CD4-positive, alpha-beta T cell treated with Interleukin-2 at 100 ng/mL for 4 hours (primary cell): ENCODE measurements around the gene PDPK1.
A peak's percentile ranks its signal among the peaks of the same experiment; 100 is the strongest.
"Not testable (repeated sequence)": the region's sequence is repeated elsewhere in the genome, so short reads cannot be mapped to it uniquely, and the experiment has no call there.

Experiments
- DNase-seq: peaks from one replicate; pipeline ENCODE4 v3.0.0-alpha.2; 2020; ENCODE audit warnings: low spot score

The PDPK1 gene

DNA sequence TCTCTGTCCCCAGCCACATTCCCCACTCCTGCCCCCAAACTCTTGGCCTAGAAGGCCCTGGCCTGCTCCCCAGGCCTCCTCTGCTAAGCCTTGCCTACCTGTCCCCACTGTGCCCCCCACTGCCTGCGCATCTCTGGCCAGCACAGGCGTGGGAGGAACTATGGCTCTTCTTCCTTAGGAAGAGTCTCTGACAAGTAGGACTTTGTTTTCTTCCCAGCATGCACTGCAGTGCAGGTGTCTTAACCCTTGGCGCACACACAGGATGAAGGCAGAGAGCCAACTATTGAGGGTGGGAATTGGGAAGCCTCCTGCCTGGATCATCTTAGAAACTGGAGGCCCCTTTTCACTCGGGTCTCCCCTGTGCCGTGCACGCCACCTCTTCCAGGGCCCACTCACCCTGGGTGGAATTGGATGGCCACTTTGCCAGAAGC, 14.0 kb upstream of the PDPK1 start:
- DNase-seq, result no peak

DNA sequence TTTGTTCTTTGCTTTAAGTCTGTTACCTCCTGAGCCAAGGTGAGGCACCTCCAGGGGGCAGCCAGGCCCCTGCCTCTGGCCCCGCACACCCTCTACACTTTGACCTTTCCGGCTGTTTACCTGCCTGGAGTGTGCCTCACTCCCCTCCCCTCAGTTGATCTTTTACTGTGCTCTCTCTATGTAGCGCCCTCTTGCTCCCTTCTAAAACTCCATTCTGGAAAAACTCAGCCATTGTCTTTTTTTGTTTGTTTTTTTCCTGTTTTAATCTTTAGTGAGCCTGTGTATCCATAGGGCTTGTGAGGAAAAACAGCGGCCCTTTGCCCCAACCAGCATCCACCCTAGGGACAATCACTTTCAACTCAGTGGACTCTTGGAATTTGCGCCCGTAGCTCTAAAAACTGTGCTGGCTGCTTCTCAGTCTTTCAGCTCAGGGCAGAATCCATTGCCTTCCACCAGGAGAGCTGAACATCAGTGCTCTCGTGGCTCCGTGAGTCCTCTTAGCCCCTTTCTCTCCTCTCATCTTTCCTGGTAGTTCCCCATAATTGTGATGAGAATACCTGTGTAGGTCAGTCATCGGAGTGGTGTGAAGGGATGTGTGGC, 13.4 kb upstream of the PDPK1 start:
- DNase-seq, result no peak

DNA sequence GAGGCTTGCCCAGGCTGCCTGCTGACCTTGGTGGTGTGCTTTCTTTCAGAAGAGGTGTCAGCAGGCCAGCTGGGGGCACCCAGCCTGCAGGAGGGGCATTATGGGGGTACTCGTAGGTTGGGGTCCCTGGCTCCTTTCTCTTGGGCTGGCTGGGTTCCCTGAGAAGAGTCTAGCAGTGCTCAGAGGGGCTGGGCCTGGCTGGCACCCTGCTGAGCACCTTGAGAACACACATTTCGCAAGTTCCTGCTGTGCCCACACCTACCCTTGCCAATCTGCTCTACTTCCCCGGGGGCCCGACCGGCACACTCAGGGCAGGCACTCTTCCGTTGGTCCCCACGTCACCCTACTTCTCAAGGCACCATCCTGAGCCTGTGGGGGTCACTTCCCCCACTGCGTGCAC, 11.7 kb upstream of the PDPK1 start:
- no peak for DNase-seq

DNA sequence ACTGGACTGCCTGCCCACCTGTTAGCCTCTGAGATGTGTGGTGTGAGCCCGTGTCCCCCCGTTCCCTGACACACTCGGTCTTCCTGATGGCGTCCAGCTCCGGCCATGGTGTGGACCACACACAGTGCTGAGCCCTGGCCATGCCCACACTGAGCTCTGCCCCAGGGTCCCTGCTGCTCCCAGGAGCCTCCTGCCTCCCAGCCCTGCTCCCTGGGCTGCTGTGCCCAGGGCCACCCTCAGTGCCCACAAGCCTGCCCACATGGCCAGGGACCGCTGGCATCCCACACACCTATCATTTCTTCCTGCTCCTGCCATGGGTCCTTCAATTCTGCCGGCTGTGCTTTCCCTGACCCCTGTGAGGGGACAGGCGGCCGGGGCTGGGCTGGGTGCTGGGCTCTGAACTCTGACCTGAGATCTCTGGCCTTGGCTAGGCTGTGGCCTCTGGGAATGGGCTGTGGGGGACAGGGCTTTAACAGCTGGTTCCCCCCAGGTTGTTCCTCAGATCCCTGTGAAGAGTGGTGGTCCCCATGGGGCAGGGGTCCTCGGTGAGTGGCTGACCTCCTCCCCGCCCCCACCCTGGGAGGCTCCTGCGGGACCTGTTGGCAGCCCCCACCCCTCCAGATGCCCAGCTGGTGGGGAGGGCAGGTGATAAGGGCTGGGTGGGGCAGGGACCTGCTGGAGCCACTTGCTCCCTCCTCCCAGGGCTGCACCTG, 10.6 kb upstream of the PDPK1 start:
- no peak for DNase-seq

DNA sequence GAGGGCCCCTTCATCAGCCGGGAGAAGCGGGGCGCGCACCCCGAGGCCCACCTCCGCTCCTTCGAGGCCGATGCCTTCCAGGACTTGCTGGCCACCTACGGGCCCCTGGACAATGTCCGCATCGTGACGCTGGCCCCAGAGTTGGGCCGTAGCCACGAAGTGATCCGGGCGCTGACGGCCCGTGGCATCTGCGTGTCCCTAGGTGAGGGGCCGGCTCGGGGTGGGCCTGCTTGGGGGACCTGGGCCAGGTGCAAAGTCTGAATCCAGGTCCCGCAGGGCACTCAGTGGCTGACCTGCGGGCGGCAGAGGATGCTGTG, 10.1 kb upstream of the PDPK1 start:
- DNase-seq, result no peak

DNA sequence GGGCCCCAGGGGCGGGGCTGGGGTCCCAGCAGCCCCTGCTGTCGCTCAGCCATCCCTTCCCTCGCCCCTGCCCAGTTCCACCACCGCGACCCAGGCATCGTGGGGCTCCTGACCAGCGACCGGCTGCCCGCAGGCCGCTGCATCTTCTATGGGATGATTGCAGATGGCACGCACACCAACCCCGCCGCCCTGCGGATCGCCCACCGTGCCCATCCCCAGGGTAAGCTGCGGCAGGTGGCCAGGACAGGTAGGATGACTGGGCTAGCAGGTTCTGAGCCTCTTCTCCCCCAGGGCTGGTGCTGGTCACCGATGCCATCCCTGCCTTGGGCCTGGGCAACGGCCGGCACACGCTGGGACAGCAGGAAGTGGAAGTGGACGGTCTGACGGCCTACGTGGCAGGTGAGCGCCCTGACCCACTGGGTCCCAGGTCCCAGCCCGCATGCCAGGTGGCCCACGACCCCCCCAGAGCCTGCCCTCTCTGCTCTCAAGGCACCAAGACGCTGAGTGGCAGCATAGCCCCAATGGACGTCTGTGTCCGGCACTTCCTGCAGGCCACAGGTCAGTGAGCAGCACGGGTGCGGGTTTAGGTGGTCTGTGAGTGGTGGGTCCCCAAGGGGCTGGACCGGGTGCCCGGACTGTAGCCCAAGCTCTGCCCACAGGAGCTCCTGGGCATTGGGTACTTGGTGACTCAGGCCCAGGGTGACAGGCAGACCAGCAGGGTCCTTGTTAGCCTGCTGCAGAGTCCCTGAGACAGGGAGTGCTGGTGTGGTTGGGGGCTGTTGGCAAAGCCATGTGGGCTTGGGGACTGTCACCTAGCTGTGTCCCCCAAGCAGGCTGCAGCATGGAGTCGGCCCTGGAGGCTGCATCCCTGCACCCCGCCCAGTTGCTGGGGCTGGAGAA, 9.4 kb upstream of the PDPK1 start:
- DNase-seq, result no peak

DNA sequence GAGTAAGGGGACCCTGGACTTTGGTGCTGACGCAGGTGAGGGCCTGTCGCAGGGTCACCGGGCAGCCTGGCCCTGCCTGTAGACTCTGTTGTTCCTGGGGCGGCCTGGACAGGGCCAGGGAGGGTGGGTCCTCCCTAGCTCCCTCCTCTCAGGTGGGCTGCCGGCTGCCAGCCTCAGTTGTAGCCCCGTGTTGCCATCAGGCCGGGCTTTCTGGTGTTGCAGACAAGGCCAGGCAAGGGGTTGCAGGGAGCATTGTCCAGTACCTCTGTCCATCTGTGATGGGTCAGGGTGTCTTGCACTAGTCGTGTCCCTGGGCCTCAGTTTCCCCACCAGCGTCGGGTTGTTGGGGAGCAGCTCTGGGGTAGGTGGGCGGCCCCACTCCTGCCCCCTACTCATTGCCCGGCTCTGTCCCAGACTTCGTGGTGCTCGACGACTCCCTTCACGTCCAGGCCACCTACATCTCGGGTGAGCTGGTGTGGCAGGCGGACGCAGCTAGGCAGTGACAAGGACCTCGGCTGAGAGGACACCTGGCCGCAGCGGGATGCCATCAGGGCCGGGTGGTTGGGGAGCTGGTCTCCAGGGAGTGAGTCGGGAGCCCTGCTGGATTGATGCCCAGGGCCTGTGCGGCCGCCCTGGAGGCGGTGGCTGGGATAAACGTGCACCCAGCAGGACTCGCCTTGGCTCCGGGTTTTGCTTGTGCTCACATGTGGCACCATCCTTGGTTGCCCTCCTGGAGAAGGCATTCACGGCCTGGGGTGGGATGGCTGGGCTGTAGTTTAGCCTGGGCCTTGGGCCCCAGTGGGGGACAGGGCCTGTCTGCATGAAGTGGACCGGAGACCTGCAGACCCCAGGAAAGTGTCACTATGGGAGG, 8.5 kb upstream of the PDPK1 start:
- DNase-seq, result no peak

DNA sequence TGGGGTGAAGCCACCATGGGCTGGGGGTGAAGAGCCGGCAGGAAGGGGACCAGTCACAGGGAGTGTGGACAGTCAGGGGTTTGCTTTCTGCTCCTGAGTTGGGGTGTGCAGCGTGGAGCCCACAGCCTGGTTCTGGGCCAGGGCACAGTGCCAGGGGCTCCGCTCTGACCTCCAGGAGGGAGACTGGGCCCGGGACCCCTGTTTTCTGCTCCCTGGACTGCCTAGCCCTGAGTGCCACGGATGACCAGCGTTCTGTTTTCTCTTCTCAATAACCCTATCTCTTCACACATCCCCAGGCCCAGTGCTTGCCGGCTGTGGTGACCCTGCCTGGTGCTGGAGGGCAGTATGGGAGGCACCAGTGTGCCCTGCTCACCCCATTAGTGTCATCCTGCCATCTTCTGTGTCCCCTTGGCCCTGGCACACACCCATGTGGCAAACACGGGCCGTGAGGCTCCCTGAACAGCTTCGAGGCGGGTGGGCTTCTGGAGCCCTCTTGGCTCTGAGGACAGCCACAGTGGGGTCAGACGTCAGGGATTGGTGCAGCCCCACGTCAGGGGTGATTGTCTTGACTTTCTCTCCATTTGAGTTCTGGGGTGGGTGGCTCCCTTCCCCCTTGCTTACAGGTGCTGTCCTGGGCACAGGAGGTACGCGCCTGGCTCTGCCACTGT, 7.7 kb upstream of the PDPK1 start:
- DNase-seq, result no peak

DNA sequence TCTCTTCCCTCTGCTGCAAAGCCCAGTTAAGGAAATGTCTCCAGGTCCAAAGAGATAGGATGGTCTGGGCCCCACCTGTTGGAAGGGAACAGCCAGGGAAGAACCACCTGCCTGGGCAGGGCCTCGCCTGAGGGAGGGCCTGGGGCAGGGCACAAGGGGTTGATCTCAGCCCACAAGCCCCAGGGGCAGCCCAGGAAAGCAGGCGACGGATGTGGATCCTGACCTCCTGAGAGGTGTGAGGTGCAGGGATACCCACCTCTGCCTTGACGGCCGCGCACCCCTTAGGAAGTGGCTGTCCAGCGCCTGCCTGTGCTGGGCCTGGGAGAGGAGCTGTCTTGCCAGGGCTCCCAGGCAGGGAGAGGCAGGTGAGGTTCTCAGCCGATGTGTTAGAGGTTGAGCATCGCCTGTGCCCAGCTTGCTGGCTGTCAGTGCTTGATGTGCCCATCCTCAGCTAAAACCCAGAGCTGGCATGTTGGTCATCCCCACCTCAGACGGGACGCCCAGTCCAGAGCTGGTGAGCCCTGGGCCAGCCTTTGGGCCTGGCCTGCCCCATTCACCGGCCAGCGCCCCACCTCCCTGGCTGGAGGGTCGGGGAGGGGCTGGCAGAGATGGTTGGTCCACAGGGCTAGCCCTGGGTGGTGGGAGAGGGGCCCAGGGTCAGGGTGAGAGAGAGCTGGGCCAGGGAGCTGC, 7.0 kb upstream of the PDPK1 start:
- no peak for DNase-seq

DNA sequence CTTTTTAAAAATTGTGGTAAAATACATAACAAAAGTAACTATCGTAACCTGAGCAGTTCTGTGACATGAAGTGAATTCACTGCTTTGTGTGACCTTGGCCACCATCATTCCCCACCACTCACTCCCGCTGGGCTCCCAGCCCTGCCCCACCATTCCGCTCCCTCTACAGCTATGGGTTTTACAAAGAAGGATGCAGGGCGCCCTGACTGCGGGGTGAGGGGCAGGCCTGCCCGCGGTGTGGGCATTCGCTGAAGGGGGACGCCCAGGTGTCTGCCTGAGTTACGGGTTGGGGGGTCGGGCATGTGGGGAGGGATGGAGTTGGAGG, 6.5 kb upstream of the PDPK1 start, which contains the start of gene CEMP1:
TSS of gene CEMP1 (minus strand) at position 38 of the 325 bp plus-strand sequence. CDS start 335 bp downstream, outside the sequence.
- DNase-seq, result no peak

DNA sequence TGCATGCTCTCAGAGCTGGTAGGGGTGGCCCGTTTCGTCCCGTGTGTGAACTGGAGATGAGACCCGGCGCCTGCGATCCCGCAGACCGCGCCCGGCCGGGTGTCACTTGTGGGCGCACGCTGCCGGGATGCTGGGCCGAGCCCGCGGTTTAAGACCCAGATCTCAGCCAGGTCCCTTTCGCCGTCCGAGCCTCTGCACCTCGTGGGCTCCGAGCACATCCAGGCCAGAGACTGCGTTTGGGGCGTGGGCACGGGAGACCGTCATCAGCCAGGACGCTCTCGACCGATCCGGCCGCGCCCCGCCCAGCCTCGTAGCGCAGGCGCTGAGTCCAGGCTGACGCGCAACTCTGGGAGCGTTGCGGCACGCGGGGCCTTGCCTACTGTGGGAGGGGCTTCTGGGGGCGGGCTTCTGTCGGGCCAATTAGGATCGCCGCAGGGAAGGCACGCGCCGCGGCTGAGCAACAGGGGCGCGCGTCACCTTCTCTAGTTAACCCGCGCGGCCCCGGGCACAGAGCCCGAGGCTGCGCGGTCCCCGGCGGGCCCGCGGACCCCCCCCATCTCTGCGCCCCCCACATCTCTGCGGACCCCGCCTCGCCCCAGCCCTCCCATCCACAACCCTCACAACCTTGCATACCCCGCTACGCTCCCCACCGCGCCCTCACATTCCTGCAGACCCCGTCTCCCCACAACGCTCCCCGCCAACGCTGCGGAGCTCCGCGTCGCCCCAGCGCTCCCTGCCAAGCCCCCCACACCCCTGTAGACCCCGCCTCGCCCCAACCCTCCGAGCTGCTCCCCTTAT, 5.9 kb upstream of the PDPK1 start:
- DNase-seq, result peak; percentile 97

DNA sequence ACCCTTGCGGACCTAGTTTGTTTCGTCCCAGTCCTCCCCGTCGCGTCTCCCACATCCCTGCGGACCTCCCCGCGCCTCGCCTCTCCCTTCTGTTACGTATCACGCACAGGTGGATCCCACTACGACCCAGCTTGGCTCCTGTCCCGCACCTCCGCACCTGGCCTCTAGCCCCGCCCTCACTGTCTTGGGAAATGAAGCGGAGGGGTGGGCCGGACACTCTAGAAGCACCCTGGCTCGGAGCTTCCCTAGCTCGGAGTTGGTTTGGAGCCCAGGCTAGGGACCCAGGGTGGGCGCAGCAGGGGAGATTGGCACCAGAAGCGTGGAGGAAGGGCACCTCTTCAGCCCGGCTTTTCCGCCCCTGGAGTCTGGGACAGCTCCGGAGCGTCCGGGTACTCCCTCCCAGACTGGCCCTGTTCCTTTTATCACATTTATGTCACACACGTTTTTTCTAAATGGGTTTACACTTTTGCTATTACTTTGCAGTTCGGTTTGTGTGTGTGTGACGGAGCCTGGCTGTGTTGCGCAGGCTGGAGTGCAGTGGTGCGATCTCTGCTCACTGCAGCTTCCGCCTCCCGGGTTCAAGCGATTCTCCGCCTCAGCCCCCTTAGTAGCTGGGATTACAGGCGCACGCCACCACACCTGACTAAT, 5.2 kb upstream of the PDPK1 start:
- DNase-seq, result peak; percentile 67

DNA sequence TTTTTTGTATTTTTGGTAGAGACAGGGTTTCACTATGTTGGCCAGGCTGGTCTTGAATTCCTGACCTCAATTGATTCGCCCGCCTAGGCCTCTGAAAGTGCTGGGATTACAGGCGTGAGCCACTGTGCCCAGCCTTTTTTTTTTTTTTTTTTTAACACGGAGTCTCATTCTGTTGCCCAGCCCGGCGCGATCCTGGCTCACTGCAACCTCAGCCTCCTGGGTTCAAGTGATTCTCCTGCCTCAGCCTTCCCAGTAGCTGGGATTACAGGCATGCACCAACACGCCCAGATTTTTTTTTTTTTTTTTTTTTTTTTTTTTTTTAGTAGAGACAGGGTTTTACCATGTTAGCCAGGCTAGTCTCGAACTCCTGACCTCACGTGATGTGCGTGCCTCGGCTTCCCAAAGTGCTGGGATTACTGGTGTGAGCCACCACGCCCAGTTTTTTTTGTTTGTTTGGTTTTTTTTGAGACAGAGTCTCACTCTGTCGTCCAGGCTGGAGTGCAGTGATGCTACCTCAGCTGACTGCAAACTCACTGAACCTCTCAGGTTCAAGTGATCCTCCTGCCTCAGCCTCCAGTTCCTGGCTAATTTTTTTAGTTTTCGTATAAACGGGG, 4.6 kb upstream of the PDPK1 start:
- DNase-seq, result not testable (repeated sequence)

DNA sequence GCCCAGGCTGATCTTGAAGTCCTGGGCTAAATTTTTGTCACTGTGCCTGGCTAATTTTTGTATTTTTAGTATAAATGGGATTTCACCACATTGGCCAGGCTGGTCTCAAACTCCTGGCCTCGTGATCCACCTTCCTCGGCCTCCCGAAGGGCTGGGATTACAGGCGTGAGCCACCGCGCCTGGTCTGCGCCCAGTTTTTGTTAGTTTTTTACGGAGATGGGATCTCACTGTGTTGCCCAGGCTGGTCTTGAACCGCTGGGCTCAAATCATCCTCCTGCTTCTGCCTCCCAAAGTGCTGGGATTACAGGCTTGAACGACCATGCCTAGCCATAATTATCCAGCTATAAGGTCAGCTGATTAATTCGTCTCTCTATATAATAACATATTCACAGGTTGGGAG, 3.9 kb upstream of the PDPK1 start:
- no peak for DNase-seq

DNA sequence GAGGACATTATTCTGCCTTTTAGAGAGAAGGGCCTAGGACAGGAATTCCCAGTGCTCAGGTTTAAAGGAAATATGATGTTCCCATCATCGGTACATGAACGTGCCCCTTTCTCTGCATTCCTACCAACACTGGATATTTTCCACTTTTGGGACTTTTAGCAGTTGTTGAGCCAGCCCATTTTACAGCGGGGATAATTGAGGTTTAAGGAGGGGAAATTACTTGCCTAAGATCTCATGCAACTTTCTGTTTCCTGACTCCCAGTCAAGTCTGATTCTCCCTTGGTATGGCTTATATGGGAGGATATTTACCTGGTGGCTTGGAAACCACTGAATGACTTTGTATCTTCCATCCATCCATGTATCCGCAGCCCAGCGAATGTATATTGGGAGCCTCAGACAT, 3.5 kb upstream of the PDPK1 start:
- DNase-seq, result not testable (repeated sequence)

DNA sequence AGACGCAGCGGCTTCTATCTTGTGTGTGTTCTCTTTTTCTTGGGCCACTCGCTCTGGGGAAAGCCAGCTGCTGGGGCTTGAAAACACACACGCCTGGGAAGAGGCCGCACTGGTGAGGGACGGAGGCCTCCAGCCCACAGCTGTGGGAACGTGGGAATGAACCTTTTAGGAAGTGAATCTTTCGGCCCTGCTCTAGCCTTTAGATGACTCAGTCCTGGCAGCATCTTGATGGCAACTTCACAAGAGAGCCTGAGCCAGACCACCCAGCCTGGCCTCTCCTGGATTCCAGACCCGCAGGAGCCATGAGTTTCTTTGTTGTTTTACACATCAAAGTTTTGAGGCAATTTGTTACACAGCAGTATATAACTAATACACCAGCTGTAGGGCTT, 2.2 kb upstream of the PDPK1 start:
- no peak for DNase-seq

DNA sequence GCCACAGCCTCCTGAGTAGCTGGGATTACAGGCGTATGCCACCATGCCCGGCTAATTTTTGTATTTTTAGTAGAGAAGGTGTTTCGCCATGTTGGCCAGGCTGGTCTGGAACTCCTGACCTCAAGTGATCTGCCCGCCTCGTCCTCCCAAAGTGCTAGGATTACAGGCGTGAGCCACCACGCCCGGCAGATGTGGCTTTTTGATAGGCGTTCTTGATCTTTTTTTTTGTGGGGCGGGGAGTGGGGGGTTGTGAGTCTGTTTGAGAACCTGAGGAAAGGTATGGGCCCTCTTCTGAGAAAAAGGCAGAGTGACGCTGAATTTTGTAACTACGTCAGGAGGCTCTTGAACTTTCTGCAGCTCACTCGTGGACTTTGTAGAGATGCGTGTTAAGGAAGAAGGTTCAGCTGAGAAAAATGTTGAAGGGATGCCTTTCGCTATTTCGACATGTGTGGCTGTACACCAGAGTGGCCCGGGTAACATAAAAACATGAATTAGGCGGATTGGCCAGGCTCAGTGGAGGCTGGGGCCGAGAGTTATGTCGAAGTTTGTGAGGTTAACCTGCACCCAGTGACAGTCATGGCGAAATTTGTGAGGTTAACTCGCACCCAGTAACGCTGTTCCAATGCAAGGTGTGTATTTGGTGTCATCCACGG, 1.5 kb downstream of the PDPK1 start:
- not testable (repeated sequence) for DNase-seq

DNA sequence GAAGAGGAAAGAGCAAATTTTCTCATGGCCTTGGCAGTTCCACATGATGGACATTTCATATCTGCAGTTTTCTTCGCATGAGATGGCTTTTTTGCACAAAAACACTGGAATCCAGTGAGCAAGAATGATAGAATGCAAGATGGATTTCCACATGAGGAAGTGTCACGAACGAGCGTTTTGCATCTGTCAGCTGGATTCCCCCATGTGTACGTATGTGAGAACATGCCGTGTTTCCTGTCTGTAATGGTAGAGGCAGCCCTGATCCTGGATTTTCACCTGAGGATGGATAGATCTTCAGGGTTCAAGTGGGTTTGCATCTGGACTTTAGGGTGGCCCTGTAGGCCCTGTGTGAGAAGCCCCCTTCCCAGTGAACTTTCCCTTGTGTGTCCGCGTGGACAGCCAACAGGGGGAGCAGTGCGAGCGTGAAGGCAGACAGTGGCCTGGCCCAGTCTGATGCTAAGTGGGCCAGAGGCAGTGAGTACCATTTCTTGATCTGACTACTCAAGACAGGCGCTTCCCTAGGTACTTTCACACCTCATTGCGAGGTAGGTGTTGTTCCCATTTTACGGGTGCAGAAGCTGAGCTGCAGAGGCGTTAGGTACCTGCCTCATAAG, 2.1 kb downstream of the PDPK1 start:
- peak; percentile 36 for DNase-seq
